Loucy (cell line): ENCODE data around the gene CCNI.

Experiments used
- H2AFZ ChIP-seq: fragments of 200-600 bp; sonication (generic); 2 replicates; pipeline ENCODE4 v1.6.0; 2016; ENCODE audit warnings: antibody characterized with exemption, mild to moderate bottlenecking, low read length, moderate library complexity
- H3F3A ChIP-seq: fragments of 200-600 bp; 2 replicates; pipeline ENCODE4 v1.6.0; 2016; ENCODE audit warnings: antibody characterized with exemption, low read depth, mild to moderate bottlenecking
- H3K27me3 ChIP-seq: fragments of 200-600 bp; sonication (generic); 2 replicates; pipeline ENCODE4 v1.6.1; 2014; ENCODE audit warnings: low read length, mild to moderate bottlenecking; ENCODE audit not compliant: insufficient read depth, poor library complexity, severe bottlenecking
- H3K36me3 ChIP-seq: fragments of 200-600 bp; sonication (generic); 2 replicates; pipeline ENCODE4 v1.6.1; 2016; ENCODE audit warnings: low read length; ENCODE audit not compliant: insufficient read depth
- H3K4me1 ChIP-seq: fragments of 200-600 bp; sonication (generic); 2 replicates; pipeline ENCODE4 v1.5.1; 2014; ENCODE audit warnings: low read length, mild to moderate bottlenecking; ENCODE audit not compliant: insufficient read depth, poor library complexity, severe bottlenecking
- H3K4me2 ChIP-seq: fragments of 200-600 bp; sonication (generic); 2 replicates; pipeline ENCODE4 v1.6.0; 2014; ENCODE audit warnings: antibody characterized with exemption, low read length, low read depth, mild to moderate bottlenecking; ENCODE audit not compliant: poor library complexity, severe bottlenecking
- H3K4me3 ChIP-seq: fragments of 200-600 bp; sonication (generic); 2 replicates; pipeline ENCODE4 v1.5.1; 2014; ENCODE audit warnings: low read length, mild to moderate bottlenecking, mixed read lengths; ENCODE audit not compliant: poor library complexity, severe bottlenecking
- H3K79me2 ChIP-seq: fragments of 200-600 bp; sonication (generic); 2 replicates; pipeline ENCODE4 v1.6.1; 2014; ENCODE audit warnings: low read length; ENCODE audit not compliant: insufficient read depth
- H3K9ac ChIP-seq: fragments of 200-600 bp; sonication (generic); 2 replicates; pipeline ENCODE4 v1.6.0; 2014; ENCODE audit warnings: mild to moderate bottlenecking, low read depth, low read length, moderate library complexity; ENCODE audit not compliant: poor library complexity, severe bottlenecking
- H3K9me2 ChIP-seq: fragments of 200-600 bp; sonication (generic); replicated peaks from 2 replicates; pipeline ENCODE4 v1.6.1; 2016; ENCODE audit warnings: low read depth, low read length, mixed read lengths
- H3K9me3 ChIP-seq: fragments of 200-600 bp; sonication (generic); 2 replicates; pipeline ENCODE4 v1.6.1; 2014; ENCODE audit warnings: mild to moderate bottlenecking, antibody characterized with exemption, low read length, low read depth; ENCODE audit not compliant: insufficient read depth
- H4K20me1 ChIP-seq: fragments of 200-600 bp; sonication (generic); 2 replicates; pipeline ENCODE4 v1.6.0; 2014; ENCODE audit warnings: antibody characterized with exemption, low read length, mild to moderate bottlenecking; ENCODE audit not compliant: insufficient read depth, poor library complexity, severe bottlenecking
- CTCF ChIP-seq: fragments of 200-600 bp; sonication (generic); conservative IDR thresholded peaks from 2 replicates; pipeline ENCODE4 v1.5.1; 2014; ENCODE audit warnings: mild to moderate bottlenecking, antibody characterized with exemption, low read length
- EZH2phosphoT487 ChIP-seq: fragments of 200-600 bp; IDR thresholded peaks from 2 replicates; pipeline ENCODE4 v1.6.1; 2018; ENCODE audit warnings: antibody characterized with exemption, mild to moderate bottlenecking, moderate library complexity, borderline replicate concordance

The CCNI gene

GRCh38 chr4:77047037-77047436 lies 28.8 kb downstream of the CCNI start:
- no peak overlapping the region for H2AFZ ChIP-seq
- H3F3A ChIP-seq, result peaks cover 4% of the 10 kb centered on the region; the same call in 1 of the 2 replicates
- H3K9me3 ChIP-seq, result no peaks in the 10 kb centered on the region
- no peaks in the 10 kb centered on the region for H3K4me1 ChIP-seq
- H3K9me2 ChIP-seq, result no peaks in the 10 kb centered on the region
- peaks cover 60% of the 10 kb centered on the region for H3K36me3 ChIP-seq
- no peaks in the 10 kb centered on the region for H3K27me3 ChIP-seq
- H3K9ac ChIP-seq, result no peak overlapping the region
- peaks cover 18% of the 10 kb centered on the region for H4K20me1 ChIP-seq
- H3K79me2 ChIP-seq, result peaks cover 21% of the 10 kb centered on the region; the same call in 1 of the 2 replicates
- H3K4me2 ChIP-seq, result no peak overlapping the region
- TF ChIP-seq EZH2phosphoT487 (no peak), CTCF (peak; percentile 63)
- no peak overlapping the region for H3K4me3 ChIP-seq

- Histone ChIP-seq H4K20me1 (peaks cover 10% of the 10 kb centered on the region), H3K27me3 (no peaks in the 10 kb centered on the region), H3K9me3 (no peaks in the 10 kb centered on the region), H3K4me2 (no peak overlapping the region), H3K4me3 (no peak overlapping the region), H3K4me1 (no peaks in the 10 kb centered on the region), H3K9ac (no peak overlapping the region), H3K79me2 (peaks cover 6% of the 10 kb centered on the region; the same call in 1 of the 2 replicates), H3F3A (peaks cover 4% of the 10 kb centered on the region; the same call in 1 of the 2 replicates), H3K36me3 (peaks cover 45% of the 10 kb centered on the region), H3K9me2 (no peaks in the 10 kb centered on the region), H2AFZ (no peak overlapping the region)
- TF ChIP-seq EZH2phosphoT487 (no peak), CTCF (peak; percentile 18)
These were observed 30.3 kb downstream of the CCNI start for GRCh38 chr4:77045490-77045889.

GRCh38 chr4:77044461-77045150 lies 31.2 kb downstream of the CCNI start:
- TF ChIP-seq EZH2phosphoT487 (no peak), CTCF (peak; percentile 86)
- Histone ChIP-seq H3K79me2 (no peaks in the 10 kb centered on the region), H3K36me3 (peaks cover 36% of the 10 kb centered on the region), H3F3A (peaks cover 4% of the 10 kb centered on the region; the same call in 1 of the 2 replicates), H3K4me2 (no peak overlapping the region), H3K27me3 (no peaks in the 10 kb centered on the region), H3K9me2 (no peaks in the 10 kb centered on the region), H4K20me1 (peaks cover 5% of the 10 kb centered on the region), H3K9ac (peak overlapping the region; percentile 2), H3K4me1 (no peaks in the 10 kb centered on the region), H3K4me3 (no peak overlapping the region), H2AFZ (no peak overlapping the region), H3K9me3 (no peaks in the 10 kb centered on the region)
